Activated naive CD4-positive, alpha-beta T cell (primary cell): ENCODE measurements around the gene HSPA1B.
"Not testable (repeated sequence)": the region's sequence is repeated elsewhere in the genome, so short reads cannot be mapped to it uniquely, and the experiment has no call there.

Source experiments
- DNase-seq, 4 experiments: peaks; one replicate each; lab custom pipeline; 2025; lab: John Stamatoyannopoulos, UW

The HSPA1B gene

GRCh38 chr6:31829633-31830283, 2.2 kb downstream of the HSPA1B start:
- no peak for DNase-seq

GRCh38 chr6:31830886-31831335, 3.4 kb downstream of the HSPA1B start:
- no peak for DNase-seq

DNA sequence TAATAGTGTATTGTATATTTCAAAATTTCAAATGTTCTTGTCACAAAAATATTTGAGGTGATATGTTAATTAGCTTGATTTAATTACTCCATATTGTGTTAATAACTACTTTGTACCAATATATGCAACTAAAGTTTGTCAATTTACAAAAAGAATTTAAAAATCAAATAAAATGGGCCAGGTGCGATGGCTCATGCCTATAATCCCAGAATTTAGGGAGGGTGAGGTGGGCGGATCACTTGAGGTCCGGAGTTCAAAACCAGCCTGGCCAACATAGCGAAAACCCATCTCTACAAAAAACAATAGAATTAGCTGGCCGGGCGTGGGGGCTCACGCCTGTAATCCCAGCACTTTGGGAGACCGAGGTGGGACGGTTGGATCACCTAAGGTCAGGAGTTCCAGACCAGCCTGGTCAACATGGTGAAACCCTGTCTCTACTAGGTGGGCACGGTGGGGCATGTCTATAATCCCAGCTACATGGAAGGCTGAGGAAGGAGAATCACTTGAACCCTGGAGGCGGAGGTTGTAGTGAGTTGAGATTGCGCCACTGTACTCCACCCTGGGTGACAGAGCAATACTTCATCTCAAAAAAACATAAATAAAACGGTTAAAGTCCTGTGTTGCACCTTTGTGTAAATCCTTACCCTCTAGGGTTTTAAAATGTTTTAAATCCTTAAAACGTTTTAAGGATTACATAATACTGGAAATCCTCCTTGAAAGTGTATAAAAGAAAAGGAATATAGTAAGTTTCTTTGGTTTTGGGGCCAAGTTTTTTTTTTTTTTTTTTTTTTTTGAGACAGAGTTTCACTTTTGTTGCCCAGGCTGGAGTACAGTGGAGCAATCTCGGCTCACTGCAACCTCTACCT, 4.0 kb downstream of the HSPA1B start:
- no peak for DNase-seq

DNA sequence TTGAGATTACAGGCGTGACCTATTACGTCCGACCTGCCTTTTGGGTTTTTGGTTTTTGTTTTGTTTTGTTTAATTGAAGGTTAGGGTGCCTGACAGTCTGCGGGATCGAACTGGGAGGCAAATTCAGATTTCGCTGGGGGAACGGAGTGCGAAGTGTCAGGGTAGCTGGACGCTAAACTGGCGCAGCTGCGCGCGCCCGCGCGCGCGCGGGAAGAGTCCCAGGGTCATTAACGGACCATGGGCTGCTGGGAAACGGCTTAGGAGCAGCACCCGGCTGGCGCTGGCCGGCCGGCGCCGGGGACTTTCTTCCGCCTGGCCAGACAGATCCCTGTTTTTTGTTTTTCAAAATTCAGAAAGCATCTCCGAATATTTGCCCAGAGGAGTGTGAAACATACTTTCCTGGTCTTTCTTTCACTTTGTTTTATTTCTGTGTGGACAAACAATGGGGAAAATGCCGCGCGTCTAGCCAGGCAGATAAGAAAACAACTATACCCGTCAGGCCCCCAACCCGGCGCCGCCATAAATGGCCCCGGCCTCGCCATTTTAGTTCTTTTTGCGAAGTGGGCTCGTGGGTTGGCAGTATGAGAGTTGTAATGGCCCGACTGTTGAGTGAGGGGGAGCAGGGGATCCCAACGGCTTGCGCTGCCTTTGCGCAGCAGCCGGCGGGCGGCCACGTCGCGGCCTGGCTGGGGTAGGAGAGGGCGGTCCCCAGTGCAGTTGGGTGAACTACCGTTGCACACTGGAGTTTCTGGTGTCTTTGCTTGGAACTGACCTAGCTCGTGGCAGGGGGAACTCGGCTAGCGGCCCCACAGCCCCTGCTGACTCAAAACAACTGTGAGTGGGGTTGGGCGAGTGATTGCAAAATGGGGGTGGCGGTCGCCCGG, 7.1 kb downstream of the HSPA1B start:
- DNase-seq, result peak; percentile 62 to 73 (median 66)

GRCh38 chr6:31836047-31836473, 8.5 kb downstream of the HSPA1B start:
- DNase-seq, result no peak

GRCh38 chr6:31836474-31837368, 9.2 kb downstream of the HSPA1B start:
- no peak for DNase-seq

- no peak for DNase-seq
These were observed 10.0 kb downstream of the HSPA1B start for GRCh38 chr6:31837369-31838113.

- DNase-seq, result not testable (repeated sequence)
These were observed 10.6 kb downstream of the HSPA1B start for GRCh38 chr6:31838114-31838553.

GRCh38 chr6:31838968-31839367, 11.4 kb downstream of the HSPA1B start:
- DNase-seq, result no peak

DNA sequence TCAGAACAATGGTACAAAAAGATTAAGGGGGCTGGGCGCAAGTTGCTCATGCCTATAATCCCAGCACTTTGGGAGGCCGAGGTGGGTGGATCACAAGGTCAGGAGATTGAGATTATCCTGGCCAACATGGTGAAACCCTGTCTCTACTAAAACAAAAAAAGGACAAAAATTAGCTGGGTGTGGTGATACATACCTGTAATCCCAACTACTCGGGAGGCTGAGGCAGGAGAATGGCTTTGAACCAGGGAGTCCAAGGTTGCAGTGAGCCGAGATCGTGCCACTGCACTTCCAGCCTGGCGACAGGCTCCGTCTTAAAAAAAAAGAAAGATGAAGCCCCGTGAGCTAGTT, 12.2 kb downstream of the HSPA1B start:
- DNase-seq, result not testable (repeated sequence)

GRCh38 chr6:31842053-31842452, 14.5 kb downstream of the HSPA1B start:
- no peak for DNase-seq

- no peak for DNase-seq
These were observed 17.0 kb downstream of the HSPA1B start for GRCh38 chr6:31844507-31844906.

GRCh38 chr6:31847276-31847978, 19.9 kb downstream of the HSPA1B start:
- DNase-seq, result no peak

GRCh38 chr6:31850765-31851484, 23.4 kb downstream of the HSPA1B start:
- DNase-seq, result no peak

GRCh38 chr6:31851485-31851832, 23.9 kb downstream of the HSPA1B start:
- DNase-seq, result no peak

DNA sequence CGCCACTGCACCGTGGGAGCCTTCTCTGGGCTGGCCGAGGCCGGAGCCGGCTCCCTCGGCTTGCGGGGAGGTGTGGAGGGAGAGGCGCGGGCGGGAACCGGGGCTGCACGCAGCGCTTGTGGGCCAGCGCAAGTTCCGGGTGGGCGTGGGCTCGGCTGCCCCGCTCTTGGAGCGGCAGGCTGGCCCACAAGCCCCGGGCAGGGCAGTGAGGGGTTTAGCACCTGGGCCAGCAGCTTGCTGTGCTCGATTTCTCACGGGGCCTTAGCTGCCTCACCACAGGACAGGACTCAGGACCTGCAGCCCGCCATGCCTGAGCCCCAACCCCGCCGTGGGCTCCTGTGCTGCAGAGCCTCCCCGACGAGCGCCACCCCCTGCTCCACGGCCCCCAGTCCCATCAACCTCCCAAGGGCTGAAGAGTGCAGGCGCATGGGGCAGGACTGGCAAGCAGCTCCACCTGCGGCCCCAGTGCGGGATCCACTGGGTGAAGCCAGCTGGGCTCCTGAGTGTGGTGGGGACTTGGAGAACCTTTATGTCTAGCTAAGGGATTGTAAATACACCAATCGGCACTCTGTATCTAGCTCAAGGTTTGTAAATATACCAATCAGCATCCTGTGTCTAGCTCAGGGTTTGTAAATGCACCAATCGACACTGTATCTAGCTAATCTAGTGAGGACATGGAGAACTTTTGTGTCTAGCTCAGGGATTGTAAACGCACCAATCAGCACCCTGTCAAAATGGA, 24.6 kb downstream of the HSPA1B start:
- not testable (repeated sequence) for DNase-seq

DNA sequence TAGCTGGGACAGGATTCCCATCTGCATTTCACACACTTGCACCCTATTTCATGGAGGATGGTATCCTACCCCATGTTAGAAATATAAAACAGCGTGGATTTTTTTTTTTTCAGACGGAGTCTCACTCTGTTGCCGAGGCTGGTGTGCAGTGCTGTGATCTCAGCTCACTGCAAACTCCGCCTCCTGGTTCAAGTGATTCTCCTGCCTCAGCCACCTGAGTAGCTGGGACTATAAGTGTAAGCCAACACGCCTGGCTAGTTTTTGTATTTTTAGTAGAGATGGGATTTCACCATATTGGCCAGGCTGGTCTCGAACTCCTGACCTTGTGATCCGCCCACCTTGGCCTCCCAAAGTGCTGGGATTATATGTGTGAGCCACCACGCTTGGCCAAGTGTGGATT, 30.2 kb downstream of the HSPA1B start:
- not testable (repeated sequence) for DNase-seq

DNA sequence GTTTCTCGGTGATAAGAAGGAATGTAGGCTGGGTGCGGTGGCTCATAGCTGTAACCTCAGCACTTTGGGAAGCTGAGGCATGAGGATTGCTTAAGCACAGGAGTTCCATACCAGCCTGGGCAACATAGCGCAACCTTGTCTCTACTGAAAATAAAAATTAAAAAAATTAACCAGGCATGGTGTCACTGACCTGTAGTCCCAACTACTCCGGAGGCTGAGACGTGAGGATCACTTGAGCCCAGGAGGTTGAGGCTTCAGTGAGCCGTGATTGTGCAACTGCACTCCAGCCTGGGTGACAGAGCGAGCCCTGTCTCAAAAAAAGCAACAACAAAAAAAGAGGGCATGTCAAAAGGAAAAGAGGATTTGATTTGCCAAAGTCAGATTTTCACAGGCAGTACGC, 31.2 kb downstream of the HSPA1B start:
- DNase-seq, result no peak

DNA sequence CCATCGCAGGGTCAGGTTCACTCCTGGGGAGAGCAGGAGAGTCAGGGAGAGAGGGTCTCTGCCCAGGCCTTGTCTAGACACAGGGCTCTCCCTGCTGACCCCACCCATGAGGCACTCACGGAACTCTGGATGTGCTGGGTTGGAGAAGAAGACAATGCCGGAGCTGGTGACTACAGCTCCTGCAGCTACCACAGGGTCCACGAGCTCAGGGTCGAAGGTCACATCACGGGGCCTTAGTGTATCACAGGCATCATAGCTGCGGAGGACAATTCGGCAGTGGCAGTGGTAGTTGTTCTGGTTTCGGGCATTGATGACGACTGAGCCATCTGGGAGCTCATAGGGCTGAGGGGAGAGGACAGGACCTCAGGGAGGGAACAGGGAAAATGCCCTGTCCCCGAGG, 32.4 kb downstream of the HSPA1B start:
- no peak for DNase-seq
